HG03558 (cell line): Measurements from ENCODE around the gene RUFY4.

Source experiments
- ATAC-seq: cut with Tn5 transposase; IDR thresholded peaks from one replicate; pipeline ENCODE4 v1.9.1; 2021; ENCODE audit warnings: moderate number of reproducible peaks; ENCODE audit not compliant: unreplicated experiment; ENCODE audit errors: extremely low read depth

The RUFY4 gene

DNA sequence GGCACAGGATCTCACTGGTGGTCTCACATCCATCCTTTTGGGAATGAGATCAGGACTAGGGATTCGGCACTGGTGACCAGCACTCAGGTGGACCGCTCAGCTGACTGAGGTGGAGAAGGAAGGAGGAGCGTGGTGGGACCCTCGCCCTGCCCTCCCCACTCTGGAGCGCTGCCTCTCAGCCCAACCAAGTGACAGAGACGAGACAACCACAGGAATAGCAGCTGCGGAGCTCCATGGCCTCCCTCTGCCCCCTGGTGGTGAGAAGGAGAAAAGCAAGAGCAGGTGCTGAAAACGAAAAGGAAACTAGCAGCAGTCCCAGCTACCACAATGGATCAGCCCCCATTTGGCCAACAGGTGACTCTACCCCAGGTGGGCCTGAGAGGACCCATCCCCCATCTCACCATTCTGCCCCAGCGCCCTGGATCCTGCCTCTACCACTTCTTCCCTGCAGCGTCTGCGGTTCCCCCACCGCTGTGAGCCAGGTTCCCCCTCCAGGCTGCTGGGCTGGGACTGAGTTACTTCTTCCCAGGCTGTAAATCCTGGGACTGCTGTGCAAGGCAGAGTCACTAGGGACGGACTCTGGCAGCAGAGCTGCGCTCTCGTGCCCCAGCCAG lies at the start of gene RUFY4:
Gene RUFY4, plus strand, starts transcription at position 533 of the 614 bp plus-strand sequence. CDS start 1,353 bp downstream, outside the sequence.
- ATAC-seq, result peak; percentile 81

GRCh38 chr2:218019411-218020060 lies 49.5 kb upstream of the RUFY4 start:
- ATAC-seq, result no peak

GRCh38 chr2:218020281-218020680 lies 48.8 kb upstream of the RUFY4 start:
- ATAC-seq, result no peak

- no peak for ATAC-seq
Observed at GRCh38 chr2:218020966-218021535, 48.0 kb upstream of the RUFY4 start.

DNA sequence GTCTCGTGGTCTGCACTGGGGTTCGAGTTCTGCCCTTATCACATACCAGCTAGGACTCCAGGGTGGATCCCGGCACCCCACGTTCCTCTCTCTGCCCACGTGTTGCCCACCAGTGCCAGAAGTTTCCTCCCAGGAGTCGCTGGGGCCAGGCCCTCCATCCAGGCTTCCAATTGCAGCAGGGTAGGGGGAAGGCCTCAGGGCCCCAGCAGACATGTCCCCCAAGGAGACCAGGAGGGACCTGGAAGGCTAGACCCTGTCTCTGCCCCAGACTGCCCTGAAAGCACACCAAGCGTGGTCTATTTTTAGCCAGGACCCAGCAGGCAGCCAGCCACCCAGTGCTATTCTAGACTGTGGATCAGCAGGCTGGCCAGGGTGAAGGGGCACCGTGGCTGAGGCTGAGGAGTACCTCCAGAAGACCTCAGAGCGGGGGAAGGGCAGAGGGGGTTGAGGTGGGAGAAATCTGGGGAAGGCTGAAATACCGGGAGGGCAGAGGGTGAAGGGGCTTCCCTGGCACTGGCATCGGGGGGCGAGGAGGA lies 47.4 kb upstream of the RUFY4 start:
- ATAC-seq, result no peak

DNA sequence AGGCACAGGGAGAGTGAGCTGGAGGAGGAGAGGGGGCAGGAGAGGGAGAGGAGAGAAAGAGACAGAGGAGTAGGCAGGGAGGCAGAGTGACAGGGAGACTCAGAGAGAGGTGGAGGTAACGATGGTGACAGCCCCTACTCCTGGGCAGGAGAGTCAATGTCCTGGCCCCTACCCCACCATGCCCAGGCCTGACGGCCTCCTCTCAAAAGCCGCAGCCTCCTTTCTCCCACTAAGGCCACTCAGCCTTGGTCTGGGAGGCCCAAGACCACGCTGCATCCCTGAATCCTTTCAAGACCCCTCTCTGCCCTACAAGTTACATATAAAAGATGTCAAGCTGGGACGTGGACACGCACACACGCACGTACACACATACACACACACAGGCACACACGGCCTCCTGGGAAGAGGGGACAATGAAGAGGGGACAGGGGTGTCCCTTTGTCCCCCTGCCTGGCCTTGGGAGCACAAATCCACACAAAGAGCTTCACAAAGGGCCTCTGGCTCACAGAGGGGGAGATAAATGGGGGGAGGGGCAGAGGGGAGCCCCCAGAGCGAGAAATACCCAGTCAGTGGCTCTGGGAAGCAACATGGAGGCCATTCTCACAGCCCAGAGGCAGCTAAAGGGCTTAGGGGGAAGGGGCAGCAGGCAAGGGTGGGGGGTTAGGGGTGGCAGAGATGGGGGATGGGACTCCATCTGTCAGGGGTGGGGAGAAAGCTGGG lies 46.8 kb upstream of the RUFY4 start:
- no peak for ATAC-seq

DNA sequence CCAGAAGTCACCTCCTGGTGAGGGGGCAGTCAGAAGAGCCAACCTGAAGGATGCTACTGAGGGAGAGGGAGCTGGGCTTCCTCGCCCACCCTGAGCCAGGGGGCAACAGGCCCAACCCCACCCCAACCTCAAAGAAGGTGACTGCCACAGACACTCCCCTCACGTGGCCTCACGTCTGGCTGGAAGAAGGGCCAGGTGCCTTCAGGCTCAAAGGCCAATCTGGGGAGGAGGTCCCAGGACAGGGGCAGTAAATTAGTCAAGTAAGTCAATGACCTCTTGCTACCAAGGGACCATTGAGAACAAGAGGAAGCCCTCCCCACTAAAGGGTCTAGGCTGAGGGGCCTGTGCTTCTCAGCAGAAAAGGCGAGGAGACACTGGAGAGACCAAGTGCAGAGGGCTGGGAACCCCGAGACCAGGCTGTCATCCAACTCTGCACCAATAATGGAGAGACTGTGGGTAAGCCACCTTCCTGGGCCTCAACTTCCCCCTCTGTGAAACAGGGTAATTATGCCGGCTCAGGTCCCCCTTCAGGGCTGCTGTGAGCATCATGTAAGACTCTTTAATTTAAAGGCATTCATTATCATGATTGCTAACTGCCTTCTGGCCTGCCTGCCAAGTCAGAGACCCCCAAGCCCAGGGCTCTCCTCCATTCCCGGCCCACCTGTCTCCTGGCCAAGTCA lies 46.1 kb upstream of the RUFY4 start:
- no peak for ATAC-seq

DNA sequence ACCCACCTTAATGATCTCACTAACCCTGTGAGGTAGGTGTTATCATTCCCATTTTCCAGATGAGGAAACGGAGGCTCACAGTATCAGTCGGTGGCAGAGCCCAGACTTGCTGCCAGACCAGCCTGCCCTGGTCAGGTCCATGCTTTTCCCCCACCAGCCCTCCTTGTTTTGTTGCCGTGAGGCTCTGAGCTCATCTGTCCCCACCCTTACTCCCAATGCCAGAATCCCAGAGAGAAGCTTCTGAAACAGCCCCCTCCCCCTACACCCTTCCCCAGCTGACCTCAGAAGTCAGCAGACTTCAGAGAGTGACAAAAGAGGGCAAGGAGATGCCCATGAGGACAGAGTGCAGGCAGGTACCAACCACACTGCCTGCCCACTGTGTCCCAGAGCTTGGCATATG lies 45.4 kb upstream of the RUFY4 start:
- ATAC-seq, result no peak

DNA sequence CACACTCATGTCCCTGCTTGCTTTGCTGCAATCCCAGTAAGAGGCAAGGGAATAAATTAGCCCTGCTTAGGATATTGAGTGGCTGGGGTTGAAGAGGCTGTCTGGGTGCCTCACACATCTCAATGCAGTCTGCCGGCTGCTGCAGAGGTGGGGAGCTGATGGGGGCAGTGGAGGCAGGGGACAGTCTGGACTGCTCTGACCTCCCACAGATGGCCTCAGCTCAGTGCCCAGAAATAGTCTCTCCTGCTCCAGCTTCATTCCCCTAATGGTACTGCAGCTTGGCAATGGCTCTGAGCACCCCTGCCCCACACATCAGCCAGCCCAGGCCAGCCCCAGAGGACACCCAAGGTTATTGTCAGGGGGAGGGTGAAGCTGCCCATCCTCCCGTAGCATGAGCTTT lies 44.7 kb upstream of the RUFY4 start:
- ATAC-seq, result no peak

GRCh38 chr2:218024871-218025270 lies 44.2 kb upstream of the RUFY4 start:
- no peak for ATAC-seq

- ATAC-seq, result no peak
Observed at GRCh38 chr2:218026244-218026643, 42.8 kb upstream of the RUFY4 start.

- ATAC-seq, result no peak
Observed at GRCh38 chr2:218026676-218027425, 42.2 kb upstream of the RUFY4 start.

GRCh38 chr2:218027426-218028188 lies 41.4 kb upstream of the RUFY4 start:
- no peak for ATAC-seq

GRCh38 chr2:218028189-218028495 lies 40.9 kb upstream of the RUFY4 start:
- ATAC-seq, result no peak

DNA sequence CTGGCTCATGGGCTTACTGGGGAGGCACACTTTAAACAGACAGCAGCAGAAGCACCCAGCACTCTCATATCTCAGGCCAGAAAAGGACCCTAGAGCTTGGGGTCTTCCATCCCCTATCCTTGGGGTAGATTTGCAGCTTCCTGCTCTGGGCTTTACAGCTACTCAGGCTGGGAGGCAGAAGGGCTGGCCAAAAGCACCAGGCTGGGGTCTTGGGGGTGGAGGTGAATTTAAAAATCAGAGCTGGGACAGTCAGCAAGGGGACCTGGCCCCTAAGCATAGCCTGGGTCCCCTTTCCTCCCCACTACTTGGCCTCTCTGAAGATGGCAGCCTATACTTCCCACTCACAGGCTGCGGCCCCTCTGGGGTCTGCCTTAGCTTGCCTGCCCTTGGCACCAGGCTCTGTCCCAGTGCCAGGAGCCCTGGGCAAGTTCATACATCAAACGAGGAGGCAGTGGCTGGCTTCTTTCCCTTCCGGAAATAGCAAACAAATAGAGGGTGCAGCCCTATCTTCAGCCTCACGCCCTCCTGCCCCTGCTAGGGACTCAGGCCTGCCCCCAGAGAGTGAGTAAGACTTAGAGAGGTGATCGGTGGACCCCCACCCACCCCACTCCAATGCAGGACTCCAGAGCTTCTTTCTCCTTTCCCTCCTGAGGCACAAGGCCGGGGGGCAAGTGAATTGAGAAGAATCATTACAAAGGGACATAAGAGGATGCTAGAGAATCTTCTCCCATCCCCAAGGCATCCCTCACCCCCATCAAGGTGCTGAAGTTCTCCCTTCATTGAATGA lies 40.3 kb upstream of the RUFY4 start:
- ATAC-seq, result no peak

DNA sequence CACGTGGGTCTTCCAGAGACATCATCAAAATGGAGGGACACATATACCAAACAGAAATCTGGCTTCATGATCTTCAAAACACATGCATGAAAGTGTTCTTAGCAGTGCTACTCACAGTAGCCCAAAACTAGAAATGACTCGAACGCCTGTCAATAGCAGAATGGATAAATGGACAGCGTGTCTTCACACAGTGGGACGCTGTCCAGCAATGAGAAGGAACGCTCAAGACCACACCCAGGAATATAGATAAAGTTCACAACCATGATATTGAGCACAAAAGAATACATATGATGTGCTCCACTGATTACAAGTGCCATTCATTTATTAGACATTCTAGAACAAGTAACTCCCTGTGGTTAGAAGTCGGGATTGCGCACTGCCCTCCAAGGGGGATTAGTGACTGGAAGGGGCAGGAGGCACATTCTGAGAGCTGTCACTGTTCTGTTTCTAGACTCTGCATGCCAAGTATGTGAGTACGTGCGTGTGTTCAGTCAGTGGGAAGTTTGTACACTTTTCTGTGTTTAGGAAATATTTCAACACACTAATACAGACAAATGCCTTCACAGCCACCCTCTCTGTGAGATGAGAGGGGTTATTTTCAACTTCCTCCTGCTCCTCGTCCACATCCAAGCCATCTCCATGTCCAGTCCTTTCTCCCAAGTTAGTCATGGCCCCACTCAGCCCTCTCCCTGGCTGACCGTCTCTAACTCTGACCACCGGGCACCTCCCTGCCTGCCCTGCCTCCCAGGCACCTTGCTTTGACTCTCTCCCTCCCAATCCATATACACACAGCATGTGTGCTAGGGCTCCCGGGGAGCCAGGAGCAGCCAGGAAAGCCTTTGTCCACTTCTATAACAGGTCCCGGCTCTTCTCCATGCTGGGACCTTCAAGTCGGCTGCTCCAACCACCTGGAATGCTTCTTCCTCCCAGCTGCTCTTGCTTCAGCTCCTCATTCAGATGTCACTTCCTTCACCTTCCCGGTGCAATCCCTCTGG lies 39.4 kb upstream of the RUFY4 start:
- no peak for ATAC-seq
